Common myeloid progenitor, CD34-positive (primary cell): Measurements from ENCODE around the gene PTPRN.
A peak's percentile ranks its signal among the peaks of the same experiment; 100 is the strongest.

Source experiments
- CTCF ChIA-PET: fragments of 350-600 bp; sonication (Branson Sonifier 250); formaldehyde crosslinking; loops from one replicate; lab custom pipeline; 2021; ENCODE audit warnings: antibody characterized with exemption; lab: Charles Lee
- POLR2A ChIA-PET: fragments of 350-600 bp; sonication (Branson Sonifier 250); formaldehyde crosslinking; loops from one replicate; lab custom pipeline; 2021; ENCODE audit warnings: antibody characterized with exemption; lab: Charles Lee
- DNase-seq, 3 donors: peaks; one replicate each; pipeline versions ENCODE4 v3.0.0 to v3.0.0-alpha.2; 2013
- H3K27ac ChIP-seq, 2 experiments: 1 replicate in 1 of 2; 2 replicates in 1 of 2; pipeline ENCODE4 v1.7.0; 2013; ENCODE audit warnings: inconsistent platforms in 2 of 2, low read length in 2 of 2, mild to moderate bottlenecking in 2 of 2, low read depth in 1 of 2, moderate library complexity in 1 of 2; ENCODE audit not compliant: severe bottlenecking in 2 of 2, insufficient read depth in 1 of 2, poor library complexity in 1 of 2
- H3K27me3 ChIP-seq, 5 experiments: replicated peaks in 2 of 5; 1 replicate in 3 of 5; 2 replicates in 2 of 5; pipeline versions ENCODE4 v1.6.1 to v1.7.0; 2013; ENCODE audit warnings: low read length in 4 of 5, mild to moderate bottlenecking in 2 of 5, moderate library complexity in 2 of 5, inconsistent platforms in 1 of 5; ENCODE audit not compliant: insufficient read depth in 5 of 5, control insufficient read depth in 4 of 5
- H3K36me3 ChIP-seq, 4 experiments: 1 replicate in 2 of 4; 2 replicates in 2 of 4; pipeline versions ENCODE4 v1.6.1 to v1.7.0; 2013; ENCODE audit warnings: low read length in 3 of 4, control low read depth in 1 of 4, mild to moderate bottlenecking in 1 of 4; ENCODE audit not compliant: control insufficient read depth in 4 of 4, insufficient read depth in 4 of 4
- H3K4me1 ChIP-seq, 4 experiments: 1 replicate in 3 of 4; 2 replicates in 1 of 4; pipeline versions ENCODE4 v1.6.1 to v1.7.1; 2013; ENCODE audit warnings: low read length in 3 of 4, mild to moderate bottlenecking in 3 of 4, control low read depth in 1 of 4, inconsistent platforms in 1 of 4, moderate library complexity in 1 of 4; ENCODE audit not compliant: control insufficient read depth in 4 of 4, insufficient read depth in 4 of 4; ENCODE audit errors: control extremely low read depth in 1 of 4
- H3K4me3 ChIP-seq, 7 experiments: 1 replicate in 4 of 7; 2 replicates in 3 of 7; pipeline versions ENCODE4 v1.5.1 to v1.7.0; 2013; ENCODE audit warnings: mild to moderate bottlenecking in 7 of 7, low read length in 6 of 7, moderate library complexity in 6 of 7, inconsistent platforms in 2 of 7, low read depth in 2 of 7, control low read depth in 1 of 7; ENCODE audit not compliant: insufficient read depth in 4 of 7, control insufficient read depth in 1 of 7; ENCODE audit errors: extremely low read depth in 1 of 7
- H3K9me3 ChIP-seq, 5 experiments: 1 replicate in 4 of 5; 2 replicates in 1 of 5; pipeline versions ENCODE4 v1.6.1 to v1.7.1; 2013; ENCODE audit warnings: low read length in 4 of 5, mild to moderate bottlenecking in 2 of 5, inconsistent platforms in 1 of 5, low read depth in 1 of 5, moderate library complexity in 1 of 5; ENCODE audit not compliant: control insufficient read depth in 4 of 5, insufficient read depth in 2 of 5; ENCODE audit errors: control extremely low read depth in 1 of 5
- WGBS: methylation state at CpG from one replicate; pipeline ENCODE4 v1.1.5; 2013; ENCODE audit not compliant: insufficient coverage; 5-methylcytosine and 5-hydroxymethylcytosine counted together

Gene PTPRN

DNA sequence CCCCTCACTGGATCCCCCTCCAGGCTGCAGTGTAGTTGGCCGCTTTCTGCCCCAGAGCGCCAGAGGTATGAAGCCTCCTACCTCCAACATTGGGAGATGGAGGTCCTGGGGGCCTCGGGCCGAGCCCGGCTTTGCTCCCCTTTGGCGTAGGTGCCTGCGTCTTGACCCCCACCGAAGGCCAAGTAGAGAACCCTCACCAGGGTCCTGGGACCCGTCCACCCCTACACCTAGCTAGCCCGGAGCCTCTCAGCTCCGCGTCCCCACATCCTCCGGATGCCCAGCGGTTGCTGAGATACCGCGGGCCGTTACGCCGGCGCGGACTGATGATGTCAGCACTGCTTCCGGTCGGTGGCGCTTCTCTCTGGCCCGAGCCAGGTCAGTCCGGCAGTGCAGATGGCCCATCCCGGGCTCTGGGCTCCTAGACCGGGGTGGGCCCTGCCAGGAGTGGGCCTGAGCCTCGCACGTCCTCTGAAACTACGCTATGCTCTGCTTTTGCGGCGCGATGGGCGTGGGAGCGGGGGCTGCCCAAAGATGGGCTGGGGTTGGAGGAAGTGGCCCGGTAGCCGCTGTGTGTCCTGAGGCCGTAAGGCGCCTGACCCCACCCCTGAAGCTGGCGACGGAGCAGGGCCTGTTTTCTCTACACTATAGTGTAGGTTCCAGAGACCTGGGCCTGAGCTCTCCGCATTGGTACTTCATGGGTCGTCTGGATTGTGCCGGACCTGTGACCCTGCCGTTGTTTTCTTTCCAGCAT, 63.9 kb downstream of the PTPRN start, which contains the start of the genes GLB1L and STK16:
GLB1L (minus strand) TSS at position 297 of the 751 bp plus-strand sequence. CDS start 1,871 bp downstream, outside the sequence.
STK16 (plus strand) TSS at position 332 of the 751 bp plus-strand sequence. CDS start 521 bp downstream, outside the sequence.
- peaks cover 0 to 9% (median 7%) of the 10 kb centered on the region in 4 experiments for H3K36me3 ChIP-seq
- peak within 1 kb of the TSS; percentile 80 to 94 for H3K27ac ChIP-seq
- H3K4me3 ChIP-seq, result peak within 1 kb of the TSS; percentile 50 to 96 (median 91)
- WGBS, result 1% methylated on average over 46 of the region's 46 CpGs
- H3K4me1 ChIP-seq, result peaks cover 48 to 66% (median 62%) of the 10 kb centered on the region in 4 experiments
- DNase-seq, result peak; percentile 90 to 93 (median 93)
- no peaks in the 10 kb centered on the region for H3K9me3 ChIP-seq
- H3K27me3 ChIP-seq, result no peaks in the 10 kb centered on the region
- ChIA-PET POLR2A (interaction anchor here (0.6 to 2.1 kb wide), 6 partner anchors 8 to 69 kb away, joined by 3 to 12 read pairs (median 4); partner anchors contain the start of genes ABCB6, ANKZF1, ATG9A and CNPPD1), CTCF (interaction anchor here (0.8 to 2.6 kb wide), 16 partner anchors 9 to 86 kb away, joined by 3 to 24 read pairs (median 5); partner anchors contain the start of genes ANKZF1, ATG9A, CNPPD1 and DNAJB2)

DNA sequence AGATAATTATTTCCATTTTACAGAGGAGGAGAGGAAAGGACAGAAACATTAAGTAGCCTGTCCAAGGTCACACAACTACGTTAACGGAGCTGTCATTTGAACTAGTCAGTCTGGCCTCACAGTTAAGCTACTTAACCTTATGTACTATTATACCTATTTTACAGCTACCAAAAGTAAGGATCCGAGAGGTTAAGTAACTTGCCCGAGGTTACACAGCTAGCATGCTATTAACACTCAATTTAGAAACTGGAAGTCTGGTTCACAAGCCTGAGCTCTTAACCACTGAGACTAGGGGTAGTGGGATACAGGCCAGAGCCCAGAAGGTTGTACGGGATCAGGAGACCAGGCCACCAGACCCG, 64.4 kb downstream of the PTPRN start:
- Histone ChIP-seq H3K27me3 (no peaks in the 10 kb centered on the region), H3K36me3 (peaks cover 0 to 9% (median 7%) of the 10 kb centered on the region in 4 experiments), H3K4me1 (peaks cover 43 to 61% (median 56%) of the 10 kb centered on the region in 4 experiments), H3K9me3 (no peaks in the 10 kb centered on the region), H3K4me3 (peak overlapping the region; percentile 50 to 96 (median 91)), H3K27ac (peak overlapping the region; percentile 80 to 94)
- DNase-seq, result no peak
- ChIA-PET POLR2A (interaction anchor here (0.6 to 2.1 kb wide), 5 partner anchors 9 to 69 kb away, joined by 3 to 12 read pairs (median 4); partner anchors contain the start of genes ABCB6, ANKZF1, ATG9A and CNPPD1), CTCF (interaction anchor here (0.8 to 2.6 kb wide), 15 partner anchors 9 to 85 kb away, joined by 3 to 24 read pairs (median 5); partner anchors contain the start of genes ANKZF1, ATG9A, CNPPD1 and DNAJB2)
- WGBS, result 67% methylated on average over 3 of the region's 6 CpGs

DNA sequence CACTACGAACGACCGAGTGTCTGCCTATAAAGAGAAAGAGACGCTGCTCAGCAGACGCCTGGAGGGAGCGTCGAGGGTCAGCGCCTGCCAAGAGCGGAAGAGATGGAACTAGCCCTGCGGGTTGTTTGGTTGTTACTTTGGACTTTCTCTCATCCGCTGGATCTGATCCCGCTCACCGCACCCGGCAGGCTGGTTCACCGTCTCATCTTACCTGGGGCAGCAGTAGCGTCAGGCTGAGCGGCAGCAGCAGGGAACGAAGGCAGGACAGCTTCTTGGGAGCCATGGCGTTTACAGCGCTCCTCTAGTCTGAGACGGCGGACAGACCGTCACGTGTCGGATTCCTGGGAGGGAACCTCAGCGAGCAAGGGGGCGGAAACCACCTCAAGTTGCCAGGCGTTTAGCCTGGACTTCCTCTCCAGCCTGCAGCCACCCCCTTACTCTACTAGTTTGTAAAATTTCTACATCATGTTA, 65.9 kb downstream of the PTPRN start:
- ChIA-PET POLR2A (interaction anchor here (0.8 kb wide), 1 partner anchor 192 kb away, joined by 3 read pairs; no protein-coding TSS in a partner anchor), CTCF (no interaction called here)
- Histone ChIP-seq H3K27me3 (no peaks in the 10 kb centered on the region), H3K4me1 (peaks cover 32 to 46% (median 42%) of the 10 kb centered on the region in 4 experiments), H3K36me3 (peaks cover 2 to 21% (median 9%) of the 10 kb centered on the region in 4 experiments), H3K9me3 (no peaks in the 10 kb centered on the region), H3K4me3 (peak overlapping the region in 4 of 7 experiments; percentile 11 to 62 (median 48)), H3K27ac (no peak overlapping the region)
- WGBS, result 60% methylated on average over 28 of the region's 28 CpGs
- DNase-seq, result peak in 2 of 3 donors; percentile 59 to 66
